NCI-H526 (cell line): ENCODE data around the gene SNX7.
A peak's percentile ranks its signal among the peaks of the same experiment; 100 is the strongest.

ENCODE experiments used
- DNase-seq, 2 experiments: peaks; one replicate each; lab custom pipeline; 2025; lab: John Stamatoyannopoulos, UW

Gene SNX7

GRCh38 chr1:98697781-98698180 is 36.3 kb downstream of the SNX7 start:
- DNase-seq = no peak

- DNase-seq = no peak
Observed at GRCh38 chr1:98698625-98699024, 37.1 kb downstream of the SNX7 start.

GRCh38 chr1:98700228-98700627 is 38.7 kb downstream of the SNX7 start:
- no peak for DNase-seq

- no peak for DNase-seq
Observed at GRCh38 chr1:98702976-98703375, 41.5 kb downstream of the SNX7 start.

GRCh38 chr1:98704474-98704873 is 43.0 kb downstream of the SNX7 start:
- DNase-seq = peak in 1 of 2 experiments; percentile 1

- DNase-seq = peak in 1 of 2 experiments; percentile 2
Observed at GRCh38 chr1:98704971-98705370, 43.5 kb downstream of the SNX7 start.

- DNase-seq = no peak
Observed at GRCh38 chr1:98705591-98705990, 44.1 kb downstream of the SNX7 start.

- no peak for DNase-seq
Observed at GRCh38 chr1:98706173-98706843, 44.8 kb downstream of the SNX7 start.

- no peak for DNase-seq
Observed at GRCh38 chr1:98707556-98707955, 46.0 kb downstream of the SNX7 start.

GRCh38 chr1:98709906-98710305 is 48.4 kb downstream of the SNX7 start:
- no peak for DNase-seq

- no peak for DNase-seq
Observed at GRCh38 chr1:98723574-98723973, 62.1 kb downstream of the SNX7 start.

GRCh38 chr1:98732985-98733781 is 71.7 kb downstream of the SNX7 start:
- DNase-seq = peak; percentile 17 to 22

- DNase-seq = no peak
Observed at GRCh38 chr1:98733782-98734112, 72.2 kb downstream of the SNX7 start.

GRCh38 chr1:98735756-98736155 is 74.2 kb downstream of the SNX7 start:
- no peak for DNase-seq

- DNase-seq = no peak
Observed at GRCh38 chr1:98737835-98738234, 76.3 kb downstream of the SNX7 start.

- no peak for DNase-seq
Observed at GRCh38 chr1:98739762-98740161, 78.2 kb downstream of the SNX7 start.

- DNase-seq = no peak
Observed at GRCh38 chr1:98741164-98741563, 79.6 kb downstream of the SNX7 start.

GRCh38 chr1:98749152-98749756 is 87.7 kb downstream of the SNX7 start:
- peak in 1 of 2 experiments; percentile 31 for DNase-seq

- DNase-seq = no peak
Observed at GRCh38 chr1:98754176-98754575, 92.7 kb downstream of the SNX7 start.

- peak in 1 of 2 experiments; percentile 22 for DNase-seq
Observed at GRCh38 chr1:98761219-98761865, 99.8 kb downstream of the SNX7 start.

GRCh38 chr1:98763488-98764150 is 102.1 kb downstream of the SNX7 start:
- DNase-seq = no peak

GRCh38 chr1:98764485-98764884 is 103.0 kb downstream of the SNX7 start:
- DNase-seq = no peak
